ENCODE results near the gene SNX21. TPM values are rescaled to one million over a fixed set of nuclear protein-coding genes. Genes with fewer than 3 reads are reported as not detected.

SNX21 gene, protein sequence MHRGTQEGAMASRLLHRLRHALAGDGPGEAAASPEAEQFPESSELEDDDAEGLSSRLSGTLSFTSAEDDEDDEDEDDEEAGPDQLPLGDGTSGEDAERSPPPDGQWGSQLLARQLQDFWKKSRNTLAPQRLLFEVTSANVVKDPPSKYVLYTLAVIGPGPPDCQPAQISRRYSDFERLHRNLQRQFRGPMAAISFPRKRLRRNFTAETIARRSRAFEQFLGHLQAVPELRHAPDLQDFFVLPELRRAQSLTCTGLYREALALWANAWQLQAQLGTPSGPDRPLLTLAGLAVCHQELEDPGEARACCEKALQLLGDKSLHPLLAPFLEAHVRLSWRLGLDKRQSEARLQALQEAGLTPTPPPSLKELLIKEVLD
- total RNA-seq, result 57.8 and 64.4 TPM in 2 replicates

DNA sequence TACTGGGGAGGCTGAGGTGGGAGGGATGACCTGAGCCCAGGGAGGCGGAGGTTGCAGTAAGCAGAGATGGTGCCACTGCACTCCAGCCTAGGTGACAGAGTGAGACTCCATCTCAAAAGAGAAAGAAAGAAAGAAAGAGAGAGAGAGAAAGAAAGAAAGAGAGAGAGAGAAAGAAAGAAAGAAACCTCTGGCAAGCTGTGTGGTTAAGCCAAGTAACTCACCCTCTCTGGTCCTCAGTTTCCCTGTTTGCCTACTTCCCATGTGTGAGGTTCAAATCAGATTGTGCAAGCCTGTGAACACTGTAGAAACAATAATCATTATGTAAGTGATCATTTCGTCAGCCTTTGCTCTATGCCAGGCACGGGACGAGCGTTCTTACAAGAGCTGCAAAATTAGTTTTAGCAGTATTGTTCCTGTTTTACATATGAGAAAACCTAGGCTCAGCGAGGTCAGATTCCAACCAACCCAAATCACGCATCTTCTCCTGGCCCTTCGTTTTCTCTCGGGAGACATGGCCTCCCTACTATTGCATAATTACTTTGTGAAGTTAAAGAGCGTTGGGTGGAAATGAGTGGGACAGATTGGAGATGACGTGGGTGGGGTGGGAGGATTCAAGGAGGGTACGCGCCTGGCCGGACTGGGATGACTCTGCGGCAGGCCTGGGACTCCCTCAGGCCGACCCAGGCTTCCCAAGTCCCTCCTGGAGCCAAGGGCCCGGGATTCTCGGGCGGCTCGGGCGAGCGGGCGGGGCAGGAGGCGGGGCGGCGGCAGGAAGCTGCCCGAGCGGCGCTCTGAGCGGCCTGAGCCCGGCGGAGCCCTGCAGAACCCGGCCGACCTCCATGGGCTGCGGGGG lies at the start of gene SNX21:
Gene SNX21, plus strand, starts transcription at position 770 of the 853 bp plus-strand sequence. CDS start 121 bp downstream, outside the sequence.

DNA sequence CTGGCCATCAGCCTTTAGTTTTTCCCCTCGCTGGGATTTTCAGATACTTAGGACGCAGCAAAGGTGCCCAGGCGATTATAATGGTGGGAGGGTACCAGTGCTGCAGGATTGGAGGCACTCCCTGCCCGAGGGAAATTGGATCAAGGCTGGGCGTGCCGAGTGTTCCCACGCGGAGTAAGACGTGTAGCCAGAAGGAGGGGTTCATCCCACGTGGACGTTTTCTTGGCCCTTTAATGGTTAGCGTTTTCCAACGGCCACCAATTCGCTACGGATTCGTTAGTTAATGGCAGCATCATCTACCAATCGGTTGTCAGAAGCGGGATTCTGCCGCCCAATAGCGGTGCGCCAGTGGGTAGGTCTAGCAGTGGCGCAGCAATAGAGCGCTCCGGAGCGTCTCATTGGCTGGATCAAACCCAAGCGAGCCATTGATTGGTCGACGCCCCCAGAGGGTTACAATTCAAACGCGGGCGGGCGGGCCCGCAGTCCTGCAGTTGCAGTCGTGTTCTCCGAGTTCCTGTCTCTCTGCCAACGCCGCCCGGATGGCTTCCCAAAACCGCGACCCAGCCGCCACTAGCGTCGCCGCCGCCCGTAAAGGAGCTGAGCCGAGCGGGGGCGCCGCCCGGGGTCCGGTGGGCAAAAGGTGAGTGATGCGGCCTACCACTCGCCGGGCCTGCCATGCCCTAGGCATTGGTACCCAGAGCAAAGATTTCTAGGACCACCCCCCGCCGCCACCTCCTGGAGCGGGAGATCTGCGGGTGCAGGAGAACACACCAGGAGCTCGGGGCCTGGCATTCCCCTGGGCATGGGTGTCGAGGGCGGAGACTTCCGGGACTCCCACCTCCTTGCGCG lies 21.2 kb upstream of the SNX21 start, which contains the start of gene UBE2C:
Gene UBE2C, plus strand, starts transcription at position 488 of the 849 bp plus-strand sequence. Its CDS starts 52 bp downstream, at position 540.

DNA sequence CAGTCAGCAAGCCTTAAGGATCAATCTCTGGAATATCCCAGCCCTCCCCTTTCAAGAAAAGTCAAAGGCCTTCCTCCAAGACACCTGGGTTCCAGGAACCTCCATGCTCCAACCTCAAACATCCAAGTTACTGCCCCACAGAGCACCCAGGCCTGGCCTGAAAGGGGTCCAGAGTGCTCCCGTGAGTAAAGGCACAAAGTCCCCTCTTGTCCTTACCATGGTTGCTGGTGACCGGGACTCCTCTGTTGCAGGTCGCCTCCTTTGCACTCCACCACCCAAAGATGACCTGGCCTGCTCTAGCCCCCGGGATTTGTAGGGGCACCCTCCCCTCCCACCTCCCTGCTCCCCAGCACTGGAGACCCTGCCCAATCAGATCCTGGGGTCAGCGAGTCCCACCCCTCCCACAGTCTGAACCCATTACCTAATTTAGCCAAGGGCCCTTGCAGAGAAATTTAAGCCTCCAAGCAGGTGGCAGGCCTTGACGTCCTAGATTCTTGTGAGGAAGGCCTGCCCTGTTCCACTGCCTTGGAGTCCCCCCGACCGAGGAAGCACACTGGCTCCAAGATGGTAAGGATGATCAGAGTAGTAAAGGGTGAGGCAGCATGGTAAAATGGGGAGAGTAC lies 6.5 kb upstream of the SNX21 start, which contains the start of gene TNNC2:
Gene TNNC2, minus strand, starts transcription at position 283 of the 623 bp plus-strand sequence. Its CDS starts 64 bp downstream, at position 219.

DNA sequence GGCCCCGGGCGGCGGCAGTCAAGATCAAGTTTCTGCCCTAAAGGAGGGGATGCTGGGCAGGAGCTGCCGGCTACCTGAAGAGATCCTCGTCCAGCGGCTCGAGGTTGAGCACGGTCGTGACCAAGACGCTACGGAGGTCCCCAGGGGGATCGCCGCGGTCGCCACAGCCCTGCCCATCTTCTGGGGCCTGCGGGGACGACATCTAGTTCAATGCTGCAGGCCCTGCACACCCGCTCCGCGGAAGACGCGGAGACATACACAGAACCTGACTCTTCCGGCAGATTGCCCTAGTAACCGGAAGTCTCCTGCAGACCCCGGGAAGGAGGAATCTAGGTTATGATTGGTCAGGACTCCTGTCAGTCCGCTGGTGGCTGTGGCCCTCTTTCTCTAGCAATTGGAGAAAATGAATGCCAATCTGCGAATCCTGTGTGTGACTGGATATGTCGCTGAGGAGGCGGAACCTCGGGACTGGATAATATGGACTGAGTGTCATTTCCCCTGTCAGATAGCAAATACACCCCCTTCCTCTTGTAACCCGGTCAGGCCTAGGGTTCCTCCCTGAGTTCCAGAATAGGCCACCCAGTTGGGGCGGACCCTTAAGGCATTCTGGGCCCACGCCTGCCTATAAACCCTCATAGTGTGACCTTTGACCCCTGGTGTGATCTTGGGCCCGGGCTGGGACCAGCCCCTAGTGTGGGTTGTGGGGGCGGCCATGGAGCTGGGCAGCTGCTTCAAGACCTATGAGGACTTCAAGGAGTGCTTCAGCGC lies 23.7 kb downstream of the SNX21 start, which contains the start of the genes ACOT8 and ZSWIM3:
Gene ACOT8, minus strand, starts transcription at position 279 of the 768 bp plus-strand sequence. Its CDS starts 77 bp downstream, at position 202.
Gene ZSWIM3, plus strand, starts transcription at position 501 of the 768 bp plus-strand sequence. Its CDS starts 212 bp downstream, at position 713.

DNA sequence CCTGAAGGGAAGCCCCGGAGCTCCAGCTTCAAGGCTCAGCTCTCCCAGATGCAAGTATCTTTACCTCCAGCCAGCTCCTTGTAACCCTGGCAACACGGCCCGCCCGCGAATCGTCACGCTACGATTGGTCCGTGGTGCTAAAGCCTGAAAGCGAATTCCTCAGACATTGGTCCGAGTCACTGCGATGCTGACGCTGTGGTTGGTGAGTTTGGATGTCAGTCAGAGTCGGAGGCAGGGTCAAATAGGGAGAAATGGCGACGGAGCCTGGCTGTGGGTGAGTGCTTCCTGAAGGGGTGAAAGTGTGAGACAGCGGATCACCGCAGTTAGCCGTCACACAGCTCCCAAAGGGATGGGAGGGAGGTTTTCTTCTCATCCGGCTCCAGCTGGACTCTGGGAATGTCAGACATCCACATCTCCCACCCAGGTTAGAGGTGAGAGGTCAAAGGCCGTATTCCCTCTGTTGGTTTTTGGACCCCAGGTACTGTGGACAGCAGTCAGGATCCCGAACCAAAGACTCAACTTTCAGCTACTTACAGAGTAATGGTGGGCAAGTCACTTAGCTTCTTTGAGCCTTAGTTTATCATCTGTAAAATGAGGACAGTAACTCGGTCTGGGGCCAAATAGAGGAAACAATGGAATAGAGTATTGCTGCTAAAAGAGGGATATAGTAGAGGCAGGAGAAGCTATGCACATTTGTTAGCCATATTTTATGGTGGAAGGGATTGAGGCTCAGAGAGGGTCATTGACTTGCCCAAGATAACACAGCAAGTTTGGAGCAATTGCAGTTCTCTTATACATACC lies 47.6 kb downstream of the SNX21 start, which contains the start of gene ZSWIM1:
Gene ZSWIM1, plus strand, starts transcription at position 240 of the 801 bp plus-strand sequence. CDS start 1,366 bp downstream, outside the sequence.

DNA sequence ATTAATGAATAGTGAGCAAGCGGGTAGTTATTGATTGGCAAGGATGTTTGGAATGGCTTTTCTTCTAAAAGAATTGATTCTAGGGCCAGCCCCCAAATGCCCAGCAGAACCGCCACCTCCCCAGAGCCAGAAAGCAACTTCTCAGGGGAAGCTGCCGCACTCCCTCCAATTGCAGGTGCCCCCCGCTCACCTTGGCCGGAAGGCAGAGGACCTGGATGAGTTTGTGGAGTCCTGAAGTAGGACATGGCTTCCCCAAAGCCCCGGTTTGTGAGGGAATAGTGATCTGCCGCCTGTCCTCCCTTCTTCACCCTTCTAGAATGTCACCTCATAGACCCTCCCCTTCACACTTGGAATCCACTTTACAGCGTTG lies 53.7 kb downstream of the SNX21 start, which contains the start of gene SPATA25:
Gene SPATA25, minus strand, starts transcription at position 277 of the 370 bp plus-strand sequence. Its CDS starts 32 bp downstream, at position 245.

DNA sequence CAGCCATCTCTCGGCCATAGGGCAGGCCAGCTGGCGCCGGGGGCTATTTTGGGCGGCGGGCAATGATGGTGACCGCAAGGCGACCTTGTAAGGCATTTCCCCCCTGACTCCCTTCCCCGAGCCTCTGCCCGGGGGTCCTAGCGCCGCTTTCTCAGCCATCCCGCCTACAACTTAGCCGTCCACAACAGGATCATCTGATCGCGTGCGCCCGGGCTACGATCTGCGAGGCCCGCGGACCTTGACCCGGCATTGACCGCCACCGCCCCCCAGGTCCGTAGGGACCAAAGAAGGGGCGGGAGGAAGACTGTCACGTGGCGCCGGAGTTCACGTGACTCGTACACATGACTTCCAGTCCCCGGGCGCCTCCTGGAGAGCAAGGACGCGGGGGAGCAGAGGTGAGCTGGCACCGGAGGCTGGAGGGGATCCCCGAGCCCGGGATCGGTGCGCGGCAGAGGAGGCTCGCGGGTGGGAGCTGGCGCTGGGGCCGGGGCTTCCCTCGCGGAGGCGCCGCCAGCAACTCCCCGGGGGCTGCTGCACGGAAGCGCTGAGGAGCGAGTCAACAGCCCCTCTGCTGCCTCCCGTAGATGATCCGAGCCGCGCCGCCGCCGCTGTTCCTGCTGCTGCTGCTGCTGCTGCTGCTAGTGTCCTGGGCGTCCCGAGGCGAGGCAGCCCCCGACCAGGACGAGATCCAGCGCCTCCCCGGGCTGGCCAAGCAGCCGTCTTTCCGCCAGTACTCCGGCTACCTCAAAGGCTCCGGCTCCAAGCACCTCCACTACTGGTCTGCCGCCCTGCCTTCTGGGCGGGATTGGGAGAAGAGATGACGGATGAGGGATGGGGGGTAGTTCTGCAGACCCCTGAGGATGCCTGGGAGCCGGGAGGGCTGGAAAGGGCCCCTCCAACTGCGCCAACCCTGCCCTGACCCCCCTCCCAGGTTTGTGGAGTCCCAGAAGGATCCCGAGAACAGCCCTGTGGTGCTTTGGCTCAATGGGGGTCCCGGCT lies 57.7 kb downstream of the SNX21 start, which contains the start of the genes CTSA and NEURL2:
Gene CTSA, plus strand, starts transcription at position 351 of the 999 bp plus-strand sequence. Its CDS starts 234 bp downstream, at position 585.
Gene NEURL2, minus strand, starts transcription at position 224 of the 999 bp plus-strand sequence. Its CDS starts 217 bp downstream, at position 7.

Other genes starting within 250 kb of the SNX21 start
- gene WFDC10A, start 204.1 kb upstream of the SNX21 start, total RNA-seq, result not detected in 2 replicates
- gene WFDC9, start 202.5 kb upstream of the SNX21 start, total RNA-seq, result not detected in 2 replicates
- not detected in 2 replicates for gene WFDC11, start 163.6 kb upstream of the SNX21 start, total RNA-seq
- gene WFDC13, start 131.8 kb upstream of the SNX21 start, total RNA-seq, result not detected in 2 replicates
- gene WFDC10B, start 128.8 kb upstream of the SNX21 start, total RNA-seq, result 0.26 TPM in 1 of 2 replicates, not detected in the other
- not detected in 2 replicates for gene SPINT4, start 111.5 kb upstream of the SNX21 start, total RNA-seq
- 0.17 and 0.39 TPM in 2 replicates for gene WFDC3, start 41.9 kb upstream of the SNX21 start, total RNA-seq
- 5.9 and 12.8 TPM in 2 replicates for gene DNTTIP1, start 41.8 kb upstream of the SNX21 start, total RNA-seq
- gene UBE2C, start 21.2 kb upstream of the SNX21 start, total RNA-seq, result 2.1 and 7.9 TPM in 2 replicates
- 0.39 TPM in 1 of 2 replicates, not detected in the other for gene TNNC2, start 6.5 kb upstream of the SNX21 start, total RNA-seq
- 30.2 and 32.1 TPM in 2 replicates for gene ACOT8, start 23.6 kb downstream of the SNX21 start, total RNA-seq
- 5.0 and 5.1 TPM in 2 replicates for gene ZSWIM3, start 23.8 kb downstream of the SNX21 start, total RNA-seq
- gene ZSWIM1, start 47.4 kb downstream of the SNX21 start, total RNA-seq, result 5.8 and 6.0 TPM in 2 replicates
- 0.65 and 2.0 TPM in 2 replicates for gene SPATA25, start 53.8 kb downstream of the SNX21 start, total RNA-seq
- 3.8 and 4.5 TPM in 2 replicates for gene NEURL2, start 57.4 kb downstream of the SNX21 start, total RNA-seq
- gene CTSA, start 57.5 kb downstream of the SNX21 start, total RNA-seq, result 174 and 186 TPM in 2 replicates
- 59.2 and 75.1 TPM in 2 replicates for gene PLTP, start 78.4 kb downstream of the SNX21 start, total RNA-seq
- 13.9 and 15.1 TPM in 2 replicates for gene PCIF1, start 100.9 kb downstream of the SNX21 start, total RNA-seq
- 11.3 and 15.4 TPM in 2 replicates for gene ZNF335, start 138.4 kb downstream of the SNX21 start, total RNA-seq
- not detected in 2 replicates for gene MMP9, start 175.1 kb downstream of the SNX21 start, total RNA-seq
- gene SLC12A5, start 195.4 kb downstream of the SNX21 start, total RNA-seq, result 0.07 TPM in 1 of 2 replicates, not detected in the other